ENCODE results near the gene RPS19BP1.
A peak's percentile ranks its signal among the peaks of the same experiment; 100 is the strongest.

- TF ChIP-seq POLR2A (IDR thresholded peaks at IDR 0.05) (peak; percentile 83 to 97), CTCF (IDR thresholded peaks at IDR 0.05) (no peak)
Observed at GRCh38 chr22:39520226-39521105, 12.1 kb downstream of the RPS19BP1 start, which contains the start of gene ATF4.

Data from heart left ventricle (tissue), 13 donors.